ENCODE data around the gene RRP8. TPM values are rescaled to one million over a fixed set of nuclear protein-coding genes. Genes with fewer than 3 reads are reported as not detected.
A peak's percentile ranks its signal among the peaks of the same experiment; 100 is the strongest.

The RRP8 gene
- total RNA-seq, 6 donors from 2014 or later: 13.4 to 25.2 (median 22.1) TPM

- Histone ChIP-seq H3K4me3 (peak within 1 kb of the TSS; percentile 67 to 97 (median 85)), H3K27me3 (no peaks in the 10 kb centered on the region), H3K9me3 (no peaks in the 10 kb centered on the region), H3K4me1 (peaks cover 33 to 54% (median 46%) of the 10 kb centered on the region in 4 donors), H3K36me3 (peaks cover 30 to 68% (median 50%) of the 10 kb centered on the region in 4 donors), H3K27ac (peak within 1 kb of the TSS; percentile 94 to 100 (median 99))
- ATAC-seq (ENCODE audit: low FRiP score in 2 of 2) (peak; percentile 97), DNase-seq (peak; percentile 99)
- TF ChIP-seq EP300 (IDR thresholded peaks at IDR 0.05) (peak in 1 of 4 donors; percentile 83), POLR2AphosphoS5 (IDR thresholded peaks at IDR 0.05) (peak; percentile 98 to 99), POLR2A (IDR thresholded peaks at IDR 0.05) (peak; percentile 47 to 99 (median 94))
- TF ChIP-seq, protein P1, sequence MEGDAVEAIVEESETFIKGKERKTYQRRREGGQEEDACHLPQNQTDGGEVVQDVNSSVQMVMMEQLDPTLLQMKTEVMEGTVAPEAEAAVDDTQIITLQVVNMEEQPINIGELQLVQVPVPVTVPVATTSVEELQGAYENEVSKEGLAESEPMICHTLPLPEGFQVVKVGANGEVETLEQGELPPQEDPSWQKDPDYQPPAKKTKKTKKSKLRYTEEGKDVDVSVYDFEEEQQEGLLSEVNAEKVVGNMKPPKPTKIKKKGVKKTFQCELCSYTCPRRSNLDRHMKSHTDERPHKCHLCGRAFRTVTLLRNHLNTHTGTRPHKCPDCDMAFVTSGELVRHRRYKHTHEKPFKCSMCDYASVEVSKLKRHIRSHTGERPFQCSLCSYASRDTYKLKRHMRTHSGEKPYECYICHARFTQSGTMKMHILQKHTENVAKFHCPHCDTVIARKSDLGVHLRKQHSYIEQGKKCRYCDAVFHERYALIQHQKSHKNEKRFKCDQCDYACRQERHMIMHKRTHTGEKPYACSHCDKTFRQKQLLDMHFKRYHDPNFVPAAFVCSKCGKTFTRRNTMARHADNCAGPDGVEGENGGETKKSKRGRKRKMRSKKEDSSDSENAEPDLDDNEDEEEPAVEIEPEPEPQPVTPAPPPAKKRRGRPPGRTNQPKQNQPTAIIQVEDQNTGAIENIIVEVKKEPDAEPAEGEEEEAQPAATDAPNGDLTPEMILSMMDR (IDR thresholded peaks at IDR 0.05): peak; percentile 14 to 57 (median 42)
- WGBS, 2 donors: 0 to 1% methylated on average over 14 to 37 of the region's 51 CpGs
Measured at GRCh38 chr11:6612213-6613041, 9.0 kb upstream of the RRP8 start, which contains the start of gene TAF10. Gene TAF10 (minus strand): TSS chr11:6612216. CDS start chr11:6612189, 27 bp downstream.

DNA sequence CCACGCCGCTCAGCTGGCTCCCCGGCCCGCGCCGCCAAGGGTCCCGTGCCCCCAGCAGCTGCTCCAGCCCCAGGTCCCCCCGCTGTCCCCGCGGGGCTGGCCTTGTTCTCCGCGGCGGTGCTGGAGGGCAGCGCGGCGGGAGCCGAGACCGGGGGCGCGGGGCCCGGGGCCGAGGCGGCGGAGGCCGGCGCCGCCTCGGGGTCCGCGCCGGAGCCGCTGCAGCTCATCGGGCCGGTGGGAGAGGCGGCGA, 8.5 kb upstream of the RRP8 start:
- H3K9me3 ChIP-seq: no peaks in the 10 kb centered on the region
- no CpG with 5 or more reads among the region's 36 CpGs for WGBS, 2 donors
- no peak for DNase-seq
- H3K36me3 ChIP-seq: peaks cover 30 to 68% (median 50%) of the 10 kb centered on the region in 4 donors
- H3K27ac ChIP-seq: peak overlapping the region; percentile 94 to 100 (median 99)
- ATAC-seq (ENCODE audit: low FRiP score in 2 of 2): no peak
- TF ChIP-seq POLR2AphosphoS5 (IDR thresholded peaks at IDR 0.05) (no peak), EP300 (IDR thresholded peaks at IDR 0.05) (no peak)
- TF ChIP-seq, protein P1 (IDR thresholded peaks at IDR 0.05): peak in 1 of 6 experiments; percentile 34
- peak overlapping the region; percentile 67 to 97 (median 85) for H3K4me3 ChIP-seq
- H3K27me3 ChIP-seq: no peaks in the 10 kb centered on the region
- H3K4me1 ChIP-seq: peaks cover 37 to 54% (median 45%) of the 10 kb centered on the region in 4 donors

- no peaks in the 10 kb centered on the region for H3K9me3 ChIP-seq
- DNase-seq (no peak), ATAC-seq (ENCODE audit: low FRiP score in 2 of 2) (peak in 1 of 2 donors; percentile 2)
- peaks cover 30 to 63% (median 48%) of the 10 kb centered on the region in 4 donors for H3K36me3 ChIP-seq
- peaks cover 42 to 60% (median 49%) of the 10 kb centered on the region in 4 donors for H3K4me1 ChIP-seq
- peak overlapping the region; percentile 67 to 97 (median 85) for H3K4me3 ChIP-seq
- WGBS, 2 donors: 18 to 20% methylated on average over 32 to 33 of the region's 39 CpGs
- peak overlapping the region; percentile 94 to 100 (median 99) for H3K27ac ChIP-seq
- H3K27me3 ChIP-seq: no peaks in the 10 kb centered on the region
- TF ChIP-seq EP300 (IDR thresholded peaks at IDR 0.05) (no peak), POLR2A (IDR thresholded peaks at IDR 0.05) (no peak), POLR2AphosphoS5 (IDR thresholded peaks at IDR 0.05) (no peak)
- TF ChIP-seq, protein P1 (IDR thresholded peaks at IDR 0.05): no peak
Measured at GRCh38 chr11:6611092-6611962, 7.9 kb upstream of the RRP8 start.

GRCh38 chr11:6610591-6610990, 7.2 kb upstream of the RRP8 start:
- TF ChIP-seq POLR2AphosphoS5 (IDR thresholded peaks at IDR 0.05) (no peak), EP300 (IDR thresholded peaks at IDR 0.05) (no peak), POLR2A (IDR thresholded peaks at IDR 0.05) (no peak)
- TF ChIP-seq, protein P1 (IDR thresholded peaks at IDR 0.05): no peak
- peak overlapping the region in 1 of 4 donors; percentile 67 for H3K4me3 ChIP-seq
- H3K27me3 ChIP-seq: no peaks in the 10 kb centered on the region
- peaks cover 50 to 67% (median 56%) of the 10 kb centered on the region in 4 donors for H3K4me1 ChIP-seq
- no peak for DNase-seq
- peak overlapping the region; percentile 94 to 100 (median 99) for H3K27ac ChIP-seq
- H3K9me3 ChIP-seq: no peaks in the 10 kb centered on the region
- no peak for ATAC-seq (ENCODE audit: low FRiP score in 2 of 2)
- peaks cover 30 to 56% (median 42%) of the 10 kb centered on the region in 4 donors for H3K36me3 ChIP-seq
- 88 to 90% methylated on average over 6 of the region's 6 CpGs for WGBS, 2 donors

Measured in upper lobe of left lung (tissue), 6 donors.